ENCODE results near the gene HLA-B.

GRCh38 chr6:31309641-31310040 lies 47.3 kb downstream of the HLA-B start:
- TF ChIP-seq CTCF (IDR thresholded peaks at IDR 0.05) (no peak), POLR2AphosphoS5 (IDR thresholded peaks at IDR 0.05) (no peak), POLR2A (IDR thresholded peaks at IDR 0.05) (no peak), EP300 (IDR thresholded peaks at IDR 0.05) (no peak)

Measured in suprapubic skin (tissue), 4 donors.